Spleen (tissue), 11 donors: Measurements from ENCODE around the gene KIAA1217. TPM values are rescaled to one million over a fixed set of nuclear protein-coding genes. Genes with fewer than 3 reads are reported as not detected.
A peak's percentile ranks its signal among the peaks of the same experiment; 100 is the strongest.

Experiments used
- DNase-seq: peaks from one replicate; pipeline ENCODE4 v3.0.0-alpha.2; 2020
- H3K27ac ChIP-seq, 8 donors: fragments of 200-600 bp; sonication (generic) in 7 of 8; 1 replicate in 4 of 8; 2 replicates in 4 of 8; pipeline versions ENCODE4 v1.5.0 to v1.8.0; 2016 to 2021; ENCODE audit warnings: inconsistent platforms in 4 of 8, mild to moderate bottlenecking in 4 of 8, moderate library complexity in 1 of 8
- H3K27me3 ChIP-seq, 7 donors: fragments of 200-600 bp; sonication (generic) in 6 of 7; replicated peaks in 1 of 7; 1 replicate in 4 of 7; 2 replicates in 3 of 7; pipeline versions ENCODE4 v1.5.0 to v1.8.0; 2016 to 2021; ENCODE audit warnings: inconsistent platforms in 3 of 7, mild to moderate bottlenecking in 1 of 7
- H3K36me3 ChIP-seq, 6 donors: fragments of 200-600 bp; sonication (generic) in 5 of 6; 1 replicate in 4 of 6; 2 replicates in 2 of 6; pipeline versions ENCODE4 v1.5.0 to v1.8.0; 2016 to 2021; ENCODE audit warnings: inconsistent platforms in 2 of 6
- H3K4me1 ChIP-seq, 6 donors: fragments of 200-600 bp; sonication (generic) in 5 of 6; 1 replicate in 3 of 6; 2 replicates in 3 of 6; pipeline versions ENCODE4 v1.5.0 to v1.8.0; 2016 to 2021; ENCODE audit warnings: inconsistent platforms in 3 of 6
- H3K4me3 ChIP-seq, 8 donors: fragments of 200-600 bp; sonication (generic) in 7 of 8; 1 replicate in 4 of 8; 2 replicates in 4 of 8; pipeline versions ENCODE4 v1.5.0 to v1.8.0; 2016 to 2021; ENCODE audit warnings: inconsistent platforms in 4 of 8, mild to moderate bottlenecking in 4 of 8, moderate library complexity in 2 of 8
- H3K9me3 ChIP-seq, 8 donors: fragments of 200-600 bp; sonication (generic) in 7 of 8; 1 replicate in 4 of 8; 2 replicates in 4 of 8; pipeline versions ENCODE4 v1.5.0 to v1.8.0; 2016 to 2021; ENCODE audit warnings: inconsistent platforms in 4 of 8
- CTCF ChIP-seq, 11 experiments: fragments of 200-600 bp in 7 of 11; fragments of 450-650 bp in 4 of 11; sonication (generic) in 4 of 11; IDR thresholded peaks in 8 of 11; conservative IDR thresholded peaks in 3 of 11; 1 replicate in 7 of 11; 2 replicates in 4 of 11; pipeline versions ENCODE4 v1.4.0 to v1.8.0; 2016 to 2021; ENCODE audit warnings: antibody characterized with exemption in 11 of 11, inconsistent platforms in 4 of 11, mild to moderate bottlenecking in 1 of 11
- POLR2A ChIP-seq, 3 donors: fragments of 450-650 bp; IDR thresholded peaks; one replicate each; pipeline ENCODE4 v1.5.1; 2017; ENCODE audit warnings: antibody characterized with exemption in 3 of 3, mild to moderate bottlenecking in 1 of 3
- POLR2AphosphoS5 ChIP-seq, 3 donors: sonication (generic); formaldehyde crosslinking; IDR thresholded peaks; one replicate each; pipeline ENCODE4 v1.5.1; 2017; ENCODE audit warnings: antibody characterized with exemption in 3 of 3
- WGBS, 5 donors: extraction: QIAGEN DNeasy Blood & Tissue Kit in 3 of 5; methylation state at CpG; one replicate each; pipeline versions ENCODE4 v1.1.5 to v1.1.7; 2013 to 2018; 5-methylcytosine and 5-hydroxymethylcytosine counted together
- intact Hi-C: fragments of 100-400 bp; cut with DNase I; formaldehyde crosslinking; loops from one replicate; pipeline ENCODE4 v1.15.0; 2023; ENCODE audit warnings: low total_unique reads
- polyA plus RNA-seq, 3 donors: library from polyadenylated mRNA; stranded (reverse); fragments of 200-250 nt; gene quantifications; one replicate each; pipeline ENCODE4 v1.2.1, GENCODE V29; 2013
- total RNA-seq, 7 donors: library from RNA; depleted of rRNA in 3 of 7; stranded (reverse); fragments of >200 nt in 3 of 7; fragmentation: NEBNext Ultra II Directional in 4 of 7; extraction: Animal tissue kit (Norgen Biotek cat#: 25700) in 4 of 7; gene quantifications; one replicate each; pipeline versions ENCODE4 v1.1.0 to v1.2.1, GENCODE V29; 2016 to 2021
- donor health status: healthy with polysubstance abuse.
- donor health status: DM: no; HTN: no; CAD: no; lungs with moderate emphysema.
- donor health status: DM: no; HTN: no; CAD: no.
- donor health status: Bipolar disorder and iron deficiency.
- donor health status: healthy.
- donor health status: DM: no; HTN: no; CAD: no.
- donor health status: DM: yes; HTN: yes; CAD: no.

The KIAA1217 gene
- total and polyA plus RNA-seq, 10 donors: 2.2 to 40.7 (median 21.4) TPM

DNA sequence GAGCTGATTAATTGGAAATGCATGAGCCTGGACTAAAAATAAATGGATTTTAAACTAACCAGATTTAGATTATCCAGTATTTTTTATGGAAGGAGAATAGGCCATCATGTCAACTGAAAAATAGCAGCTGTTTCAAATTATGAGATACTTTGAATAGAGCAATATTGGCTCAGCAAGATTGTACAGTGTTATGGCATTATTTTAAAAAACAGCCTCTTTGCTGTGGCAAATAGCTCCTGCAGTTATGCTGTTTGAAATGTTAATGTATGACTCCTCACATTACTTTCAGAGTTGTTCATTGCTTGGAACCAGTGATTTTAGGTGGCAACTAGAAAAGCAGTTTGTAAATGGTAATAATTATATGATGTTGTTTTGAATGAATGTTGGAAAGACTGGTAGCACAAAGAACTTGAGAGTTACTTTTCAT is 244.5 kb downstream of the KIAA1217 start:
- Histone ChIP-seq H3K4me3 (no peak overlapping the region), H3K4me1 (peaks cover 0 to 17% (median 3%) of the 10 kb centered on the region in 6 donors), H3K9me3 (no peaks in the 10 kb centered on the region), H3K36me3 (no peaks in the 10 kb centered on the region), H3K27ac (peak overlapping the region in 1 of 8 donors; percentile 13), H3K27me3 (no peaks in the 10 kb centered on the region)
- TF ChIP-seq POLR2A (IDR thresholded peaks at IDR 0.05): no peak
- TF ChIP-seq CTCF (IDR thresholded peaks at IDR 0.05 in 8 of 11, conservative IDR thresholded peaks at IDR 0.05 in 3 of 11): no peak
- no peak for DNase-seq
- intact Hi-C loops: no loop called here

DNA sequence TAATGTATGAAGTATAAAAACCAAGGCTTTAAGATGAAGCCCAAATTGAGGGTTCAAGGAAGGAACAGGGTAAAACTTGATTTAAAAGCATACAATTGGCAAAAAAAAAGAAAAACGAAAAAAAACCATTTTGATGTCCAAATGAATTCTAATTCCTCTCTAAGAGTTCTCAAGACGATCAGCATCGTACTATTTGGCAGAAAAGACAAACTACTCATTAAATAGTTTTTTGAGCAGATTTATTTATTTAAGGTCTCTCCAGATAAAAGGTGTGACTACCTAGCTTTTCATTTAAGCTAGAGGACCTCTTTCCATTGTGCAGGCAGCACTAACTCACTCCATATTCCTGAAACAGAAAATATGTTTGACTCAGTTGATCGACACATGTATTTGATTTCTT is 245.0 kb downstream of the KIAA1217 start:
- H3K36me3 ChIP-seq: no peaks in the 10 kb centered on the region
- no peak for DNase-seq
- TF ChIP-seq CTCF (IDR thresholded peaks at IDR 0.05 in 8 of 11, conservative IDR thresholded peaks at IDR 0.05 in 3 of 11) (no peak), POLR2A (IDR thresholded peaks at IDR 0.05) (no peak), POLR2AphosphoS5 (IDR thresholded peaks at IDR 0.05) (no peak)
- intact Hi-C loops: no loop called here
- H3K9me3 ChIP-seq: no peaks in the 10 kb centered on the region
- H3K27me3 ChIP-seq: no peaks in the 10 kb centered on the region
- no peak overlapping the region for H3K27ac ChIP-seq
- H3K4me3 ChIP-seq: no peak overlapping the region
- 81 to 91% (median 83%) methylated on average over 4 of the region's 4 CpGs for WGBS, 5 donors
- peaks cover 0 to 13% (median under 1%) of the 10 kb centered on the region in 6 donors for H3K4me1 ChIP-seq

DNA sequence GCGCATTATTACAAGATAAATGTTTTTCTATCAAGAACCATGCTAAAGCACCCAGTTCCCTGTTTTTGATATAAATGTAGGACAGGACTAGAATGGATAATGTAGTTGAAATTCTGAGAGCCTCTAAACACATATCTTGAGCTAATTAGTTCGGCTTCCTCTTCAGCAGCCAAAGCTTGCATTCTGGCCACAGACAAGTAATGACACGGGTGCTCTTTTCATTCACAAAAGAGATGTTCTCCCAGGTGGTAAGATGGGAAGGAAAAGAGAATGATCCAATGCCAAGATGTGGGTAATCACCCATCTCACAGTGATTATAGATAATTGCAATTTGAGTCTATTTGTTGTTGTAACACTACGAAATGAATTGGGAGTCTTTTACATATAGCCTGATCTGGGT is 246.5 kb downstream of the KIAA1217 start:
- no peak for DNase-seq
- no peaks in the 10 kb centered on the region for H3K36me3 ChIP-seq
- H3K27me3 ChIP-seq: no peaks in the 10 kb centered on the region
- peaks cover 0 to 4% (median 0%) of the 10 kb centered on the region in 6 donors for H3K4me1 ChIP-seq
- no peak for TF ChIP-seq POLR2A (IDR thresholded peaks at IDR 0.05)
- TF ChIP-seq POLR2AphosphoS5 (IDR thresholded peaks at IDR 0.05): no peak
- no peak for TF ChIP-seq CTCF (IDR thresholded peaks at IDR 0.05 in 8 of 11, conservative IDR thresholded peaks at IDR 0.05 in 3 of 11)
- intact Hi-C loops: no loop called here
- H3K9me3 ChIP-seq: no peaks in the 10 kb centered on the region
- 90 to 95% (median 94%) methylated on average over 4 of the region's 4 CpGs for WGBS, 5 donors
- H3K4me3 ChIP-seq: no peak overlapping the region
- no peak overlapping the region for H3K27ac ChIP-seq

DNA sequence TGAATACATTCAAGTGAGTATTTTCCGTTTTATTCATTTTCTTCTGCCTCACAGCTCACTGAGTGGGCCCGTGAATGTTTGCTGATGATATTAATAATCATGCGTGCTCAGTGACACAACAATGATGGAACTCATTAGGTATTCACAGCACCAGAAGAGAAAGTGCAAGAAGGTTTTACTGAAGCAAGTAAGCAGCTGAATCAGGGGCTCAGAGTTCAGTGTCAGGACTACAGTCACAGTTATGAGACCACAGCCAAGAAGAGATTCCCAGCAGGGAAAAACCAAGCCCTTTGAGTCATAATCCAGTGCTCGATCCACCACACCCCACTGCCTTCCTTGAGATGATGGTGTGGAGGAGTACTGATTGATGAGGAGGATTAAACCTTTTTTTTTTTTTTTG is 247.4 kb downstream of the KIAA1217 start:
- no peaks in the 10 kb centered on the region for H3K9me3 ChIP-seq
- TF ChIP-seq POLR2A (IDR thresholded peaks at IDR 0.05) (no peak), CTCF (IDR thresholded peaks at IDR 0.05 in 8 of 11, conservative IDR thresholded peaks at IDR 0.05 in 3 of 11) (no peak), POLR2AphosphoS5 (IDR thresholded peaks at IDR 0.05) (no peak)
- H3K27ac ChIP-seq: no peak overlapping the region
- intact Hi-C loops: no loop called here
- no peak overlapping the region for H3K4me3 ChIP-seq
- WGBS, 5 donors: 81 to 94% (median 86%) methylated on average over 4 of the region's 4 CpGs
- DNase-seq: no peak
- H3K36me3 ChIP-seq: no peaks in the 10 kb centered on the region
- no peaks in the 10 kb centered on the region for H3K27me3 ChIP-seq
- H3K4me1 ChIP-seq: peaks cover 0 to 3% (median 0%) of the 10 kb centered on the region in 6 donors
